Vagina (tissue), 2 donors: ENCODE data around the gene SLC9A7. TPM values are rescaled to one million over a fixed set of nuclear protein-coding genes. Genes with fewer than 3 reads are reported as not detected.

Source experiments
- DNase-seq, 2 donors: peaks; one replicate each; pipeline ENCODE4 v3.0.0-alpha.2; 2017; ENCODE audit errors: extremely low spot score in 2 of 2
- H3K27ac ChIP-seq: fragments of 200-600 bp; sonication (generic); one replicate; pipeline ENCODE4 v1.5.1; 2019
- H3K27me3 ChIP-seq: fragments of 200-600 bp; sonication (generic); one replicate; pipeline ENCODE4 v1.5.1; 2019
- H3K36me3 ChIP-seq, 2 donors: fragments of 200-600 bp; sonication (generic); one replicate each; pipeline ENCODE4 v1.5.1; 2017 to 2019
- H3K4me1 ChIP-seq: fragments of 200-600 bp; sonication (generic); one replicate; pipeline ENCODE4 v1.5.1; 2019
- H3K4me3 ChIP-seq, 2 donors: fragments of 200-600 bp; sonication (generic); 1 replicate in 1 of 2; 2 replicates in 1 of 2; pipeline ENCODE4 v1.5.1; 2016 to 2019
- H3K9me3 ChIP-seq: fragments of 200-600 bp; sonication (generic); one replicate; pipeline ENCODE4 v1.5.1; 2019
- POLR2A ChIP-seq, 2 donors: fragments of 450-650 bp; IDR thresholded peaks; one replicate each; pipeline ENCODE4 v1.6.1; 2017; ENCODE audit warnings: antibody characterized with exemption in 2 of 2, mild to moderate bottlenecking in 2 of 2, moderate library complexity in 2 of 2
- POLR2AphosphoS5 ChIP-seq, 2 donors: sonication (generic); formaldehyde crosslinking; IDR thresholded peaks; one replicate each; pipeline ENCODE4 v1.9.0; 2017; ENCODE audit warnings: antibody characterized with exemption in 2 of 2, mild to moderate bottlenecking in 2 of 2, low read depth in 1 of 2; ENCODE audit not compliant: insufficient read depth in 1 of 2
- intact Hi-C: fragments of 100-400 bp; cut with DNase I; formaldehyde crosslinking; loops from one replicate; pipeline ENCODE4 v1.15.1; 2023
- total RNA-seq: library from RNA; depleted of rRNA; stranded (reverse); fragments of >200 nt; gene quantifications from one replicate; pipeline ENCODE4 v1.2.3, GENCODE V29; 2016
- TF ChIP-seq, protein P1 (sequence below), 3 experiments: fragments of 450-650 bp in 2 of 3; fragments of 200-600 bp in 1 of 3; sonication (generic) in 1 of 3; IDR thresholded peaks; one replicate each; pipeline ENCODE4 v1.5.1; 2017 to 2019; ENCODE audit warnings: antibody characterized with exemption in 3 of 3, mild to moderate bottlenecking in 2 of 3, moderate library complexity in 2 of 3

Gene SLC9A7
- total RNA-seq, 1 donor from 2014 or later = 4.2 TPM

DNA sequence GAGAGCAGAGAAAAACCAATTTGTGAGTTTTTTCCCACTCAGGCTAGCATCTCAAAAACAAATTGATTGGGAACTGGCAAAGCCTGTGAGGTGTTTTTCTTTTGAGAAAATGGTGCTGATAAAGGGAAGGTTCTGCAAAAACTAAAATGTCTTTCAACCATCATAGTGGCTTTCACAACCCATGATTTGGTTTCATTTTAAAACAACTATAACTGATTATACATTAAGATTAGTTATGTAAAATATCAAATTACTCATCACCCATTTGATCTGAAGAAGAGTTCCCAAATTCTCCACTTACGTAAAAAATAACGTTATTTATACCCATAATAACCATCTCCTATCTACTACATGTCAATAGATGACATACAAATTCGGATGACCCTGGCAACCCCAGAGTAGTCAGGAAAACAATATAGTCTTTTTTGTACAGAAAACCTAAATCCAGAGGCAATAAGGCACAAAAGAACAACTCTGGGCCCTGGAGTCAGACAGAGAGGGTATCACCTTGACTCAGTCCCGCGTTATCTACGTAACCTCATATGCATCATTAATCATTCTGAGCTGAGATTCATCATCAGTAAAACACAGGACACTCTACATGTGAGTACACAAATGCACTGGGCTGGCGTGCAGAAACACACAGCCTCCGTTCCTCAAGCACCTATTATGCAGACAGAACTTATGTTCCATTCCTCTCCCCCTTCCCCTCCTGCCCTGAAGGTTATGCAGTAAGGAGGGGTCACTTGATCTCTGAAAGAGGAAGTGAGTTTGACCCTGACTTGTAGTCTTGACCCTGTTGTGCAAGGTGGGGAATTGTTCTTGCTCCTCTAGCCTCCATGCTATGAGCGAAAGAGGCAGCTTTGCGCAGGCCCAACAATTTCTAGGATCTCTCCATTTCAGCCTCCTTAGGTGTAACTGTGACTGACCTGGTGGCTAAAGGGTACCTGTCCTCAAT is 82.2 kb downstream of the SLC9A7 start:
- DNase-seq = no peak
- intact Hi-C loops = no loop called here

DNA sequence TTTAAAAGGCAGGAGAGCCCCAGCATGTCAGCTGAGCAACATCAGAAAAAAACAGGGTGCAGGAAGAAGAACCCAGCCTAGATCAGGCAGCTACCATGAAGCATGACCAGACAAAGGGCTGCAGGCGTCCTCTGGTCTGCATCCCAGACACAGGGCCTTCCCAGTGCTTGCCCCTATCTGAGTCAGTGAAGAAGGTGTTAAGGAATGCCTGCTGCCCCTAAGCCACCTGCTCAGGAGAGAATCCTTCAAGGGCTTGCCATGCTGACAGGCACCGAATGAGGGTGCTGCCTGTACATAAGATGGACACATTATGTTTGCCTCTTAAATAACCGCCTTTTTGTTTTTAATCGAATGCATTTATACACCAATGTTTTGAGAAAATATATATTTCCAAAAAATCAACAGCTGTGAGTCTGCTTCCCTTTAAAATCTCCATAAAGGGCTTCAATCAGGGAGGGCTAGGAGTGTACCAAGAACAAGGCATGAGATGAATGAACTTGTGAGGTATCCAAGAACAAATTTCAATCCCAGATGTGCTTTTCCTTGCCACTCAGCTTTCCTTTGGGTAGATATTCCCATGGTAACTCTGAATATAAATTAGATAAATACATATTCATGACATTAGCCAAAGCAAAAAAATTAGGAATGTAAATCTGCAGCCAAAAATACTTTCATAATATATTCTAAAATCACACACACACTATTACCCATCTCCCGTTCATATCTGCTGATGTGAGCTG is 85.1 kb downstream of the SLC9A7 start:
- no peaks in the 10 kb centered on the region for H3K36me3 ChIP-seq
- TF ChIP-seq POLR2A (IDR thresholded peaks at IDR 0.05) = no peak
- TF ChIP-seq, protein P1, sequence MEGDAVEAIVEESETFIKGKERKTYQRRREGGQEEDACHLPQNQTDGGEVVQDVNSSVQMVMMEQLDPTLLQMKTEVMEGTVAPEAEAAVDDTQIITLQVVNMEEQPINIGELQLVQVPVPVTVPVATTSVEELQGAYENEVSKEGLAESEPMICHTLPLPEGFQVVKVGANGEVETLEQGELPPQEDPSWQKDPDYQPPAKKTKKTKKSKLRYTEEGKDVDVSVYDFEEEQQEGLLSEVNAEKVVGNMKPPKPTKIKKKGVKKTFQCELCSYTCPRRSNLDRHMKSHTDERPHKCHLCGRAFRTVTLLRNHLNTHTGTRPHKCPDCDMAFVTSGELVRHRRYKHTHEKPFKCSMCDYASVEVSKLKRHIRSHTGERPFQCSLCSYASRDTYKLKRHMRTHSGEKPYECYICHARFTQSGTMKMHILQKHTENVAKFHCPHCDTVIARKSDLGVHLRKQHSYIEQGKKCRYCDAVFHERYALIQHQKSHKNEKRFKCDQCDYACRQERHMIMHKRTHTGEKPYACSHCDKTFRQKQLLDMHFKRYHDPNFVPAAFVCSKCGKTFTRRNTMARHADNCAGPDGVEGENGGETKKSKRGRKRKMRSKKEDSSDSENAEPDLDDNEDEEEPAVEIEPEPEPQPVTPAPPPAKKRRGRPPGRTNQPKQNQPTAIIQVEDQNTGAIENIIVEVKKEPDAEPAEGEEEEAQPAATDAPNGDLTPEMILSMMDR (IDR thresholded peaks at IDR 0.05) = no peak
- no peak for TF ChIP-seq POLR2AphosphoS5 (IDR thresholded peaks at IDR 0.05; ENCODE audit: insufficient read depth in 1 of 2, low read depth in 1 of 2)
- no peak for DNase-seq
- no peak overlapping the region for H3K4me3 ChIP-seq
- no peaks in the 10 kb centered on the region for H3K4me1 ChIP-seq
- H3K9me3 ChIP-seq = no peaks in the 10 kb centered on the region
- no peak overlapping the region for H3K27ac ChIP-seq
- H3K27me3 ChIP-seq = no peaks in the 10 kb centered on the region
- intact Hi-C loops = no loop called here

More for the DNA sequence above, 82.2 kb downstream of the SLC9A7 start:
- H3K4me1 ChIP-seq = no peaks in the 10 kb centered on the region
- H3K36me3 ChIP-seq = no peaks in the 10 kb centered on the region
- H3K27ac ChIP-seq = no peak overlapping the region
- H3K9me3 ChIP-seq = no peaks in the 10 kb centered on the region
- H3K4me3 ChIP-seq = no peak overlapping the region
- H3K27me3 ChIP-seq = no peaks in the 10 kb centered on the region
- no peak for TF ChIP-seq POLR2A (IDR thresholded peaks at IDR 0.05)
- no peak for TF ChIP-seq POLR2AphosphoS5 (IDR thresholded peaks at IDR 0.05; ENCODE audit: insufficient read depth in 1 of 2, low read depth in 1 of 2)
- TF ChIP-seq, protein P1 (IDR thresholded peaks at IDR 0.05) = no peak

DNA sequence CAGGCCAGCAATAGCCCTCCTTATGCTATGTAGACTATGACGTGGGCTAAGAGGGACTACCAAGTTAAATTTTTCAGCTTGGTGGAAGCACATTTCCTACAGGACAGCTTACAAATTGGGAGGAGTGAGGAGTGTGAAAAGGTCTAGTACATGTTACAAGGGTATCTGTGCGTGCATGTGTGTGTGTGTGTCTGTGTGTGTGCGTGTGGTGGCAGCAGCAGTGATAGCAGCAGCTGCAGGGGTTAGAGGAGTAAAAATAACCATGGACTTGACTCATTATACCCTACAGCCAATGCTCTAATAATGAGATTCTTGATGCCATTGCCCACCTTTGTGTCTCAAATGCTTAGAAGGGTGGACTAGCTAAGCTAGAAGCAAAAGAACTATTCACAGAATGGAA is 88.6 kb downstream of the SLC9A7 start:
- intact Hi-C loops = no loop called here
- Histone ChIP-seq H3K4me1 (no peaks in the 10 kb centered on the region), H3K27ac (no peak overlapping the region), H3K9me3 (no peaks in the 10 kb centered on the region), H3K27me3 (no peaks in the 10 kb centered on the region), H3K4me3 (no peak overlapping the region), H3K36me3 (no peaks in the 10 kb centered on the region)
- DNase-seq = no peak
- TF ChIP-seq, protein P1 (IDR thresholded peaks at IDR 0.05) = no peak
- TF ChIP-seq POLR2AphosphoS5 (IDR thresholded peaks at IDR 0.05; ENCODE audit: insufficient read depth in 1 of 2, low read depth in 1 of 2) = no peak
- no peak for TF ChIP-seq POLR2A (IDR thresholded peaks at IDR 0.05)

DNA sequence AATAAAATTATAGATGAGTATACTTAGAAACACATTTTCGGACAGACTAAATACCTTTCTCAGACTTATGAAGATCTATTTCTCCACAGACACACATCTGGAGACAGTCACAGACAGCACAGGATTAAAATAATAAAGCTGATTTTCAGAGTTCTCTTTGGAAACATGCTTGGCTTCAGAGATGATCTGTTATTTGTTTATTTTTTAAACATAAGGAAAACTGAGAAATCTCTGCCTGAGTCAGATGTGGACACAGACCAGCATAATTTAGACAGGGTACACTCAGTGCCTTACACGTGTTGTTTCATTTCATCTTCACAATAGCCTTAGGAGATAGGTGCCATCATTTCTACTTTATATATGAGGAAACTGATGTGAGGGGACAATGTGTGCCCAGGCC is 92.1 kb downstream of the SLC9A7 start:
- H3K4me1 ChIP-seq = no peaks in the 10 kb centered on the region
- H3K4me3 ChIP-seq = no peak overlapping the region
- no peaks in the 10 kb centered on the region for H3K9me3 ChIP-seq
- no peak overlapping the region for H3K27ac ChIP-seq
- no peak for TF ChIP-seq POLR2AphosphoS5 (IDR thresholded peaks at IDR 0.05; ENCODE audit: insufficient read depth in 1 of 2, low read depth in 1 of 2)
- TF ChIP-seq POLR2A (IDR thresholded peaks at IDR 0.05) = no peak
- TF ChIP-seq, protein P1 (IDR thresholded peaks at IDR 0.05) = no peak
- no peaks in the 10 kb centered on the region for H3K27me3 ChIP-seq
- H3K36me3 ChIP-seq = no peaks in the 10 kb centered on the region
- intact Hi-C loops = no loop called here
- DNase-seq = no peak
